ENCODE results near the gene GPX3.

The GPX3 gene

DNA sequence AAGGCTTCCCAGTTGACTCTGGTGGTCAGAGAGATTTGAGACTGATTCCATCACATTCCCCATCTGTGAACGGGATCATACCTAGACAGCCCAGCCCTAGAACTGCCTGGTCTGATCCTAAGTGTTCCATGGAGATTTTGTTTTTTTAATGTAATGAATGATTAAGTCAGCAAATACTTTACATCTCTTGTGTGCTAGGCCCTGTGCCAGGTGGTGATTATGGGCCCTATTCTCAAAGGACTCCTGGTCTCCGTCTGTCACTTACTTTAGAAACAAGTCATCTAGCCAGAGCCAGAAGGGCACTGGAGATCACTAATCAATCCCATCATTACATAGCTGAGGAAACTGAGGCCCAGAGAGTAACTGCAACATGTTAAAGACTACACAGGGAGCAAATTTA lies 1.1 kb upstream of the GPX3 start:
- TF ChIP-seq, protein P1, sequence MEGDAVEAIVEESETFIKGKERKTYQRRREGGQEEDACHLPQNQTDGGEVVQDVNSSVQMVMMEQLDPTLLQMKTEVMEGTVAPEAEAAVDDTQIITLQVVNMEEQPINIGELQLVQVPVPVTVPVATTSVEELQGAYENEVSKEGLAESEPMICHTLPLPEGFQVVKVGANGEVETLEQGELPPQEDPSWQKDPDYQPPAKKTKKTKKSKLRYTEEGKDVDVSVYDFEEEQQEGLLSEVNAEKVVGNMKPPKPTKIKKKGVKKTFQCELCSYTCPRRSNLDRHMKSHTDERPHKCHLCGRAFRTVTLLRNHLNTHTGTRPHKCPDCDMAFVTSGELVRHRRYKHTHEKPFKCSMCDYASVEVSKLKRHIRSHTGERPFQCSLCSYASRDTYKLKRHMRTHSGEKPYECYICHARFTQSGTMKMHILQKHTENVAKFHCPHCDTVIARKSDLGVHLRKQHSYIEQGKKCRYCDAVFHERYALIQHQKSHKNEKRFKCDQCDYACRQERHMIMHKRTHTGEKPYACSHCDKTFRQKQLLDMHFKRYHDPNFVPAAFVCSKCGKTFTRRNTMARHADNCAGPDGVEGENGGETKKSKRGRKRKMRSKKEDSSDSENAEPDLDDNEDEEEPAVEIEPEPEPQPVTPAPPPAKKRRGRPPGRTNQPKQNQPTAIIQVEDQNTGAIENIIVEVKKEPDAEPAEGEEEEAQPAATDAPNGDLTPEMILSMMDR (IDR thresholded peaks at IDR 0.05; ENCODE audit: control insufficient read depth, extremely low read depth, insufficient read depth) = no peak
- H3K4me3 ChIP-seq (ENCODE audit: low read depth, low read length) = no peak overlapping the region
- DNase-seq (ENCODE audit: low read depth) = no peak

GRCh38 chr5:151021746-151022145 lies 1.4 kb downstream of the GPX3 start:
- DNase-seq (ENCODE audit: low read depth) = no peak
- no peak overlapping the region for H3K4me3 ChIP-seq (ENCODE audit: low read depth, low read length)
- TF ChIP-seq, protein P1 (IDR thresholded peaks at IDR 0.05; ENCODE audit: control insufficient read depth, extremely low read depth, insufficient read depth) = no peak

- TF ChIP-seq, protein P1 (IDR thresholded peaks at IDR 0.05; ENCODE audit: control insufficient read depth, extremely low read depth, insufficient read depth) = no peak
- no peak for DNase-seq (ENCODE audit: low read depth)
- no peak overlapping the region for H3K4me3 ChIP-seq (ENCODE audit: low read depth, low read length)
Measured at GRCh38 chr5:151022511-151023018, 2.2 kb downstream of the GPX3 start.

DNA sequence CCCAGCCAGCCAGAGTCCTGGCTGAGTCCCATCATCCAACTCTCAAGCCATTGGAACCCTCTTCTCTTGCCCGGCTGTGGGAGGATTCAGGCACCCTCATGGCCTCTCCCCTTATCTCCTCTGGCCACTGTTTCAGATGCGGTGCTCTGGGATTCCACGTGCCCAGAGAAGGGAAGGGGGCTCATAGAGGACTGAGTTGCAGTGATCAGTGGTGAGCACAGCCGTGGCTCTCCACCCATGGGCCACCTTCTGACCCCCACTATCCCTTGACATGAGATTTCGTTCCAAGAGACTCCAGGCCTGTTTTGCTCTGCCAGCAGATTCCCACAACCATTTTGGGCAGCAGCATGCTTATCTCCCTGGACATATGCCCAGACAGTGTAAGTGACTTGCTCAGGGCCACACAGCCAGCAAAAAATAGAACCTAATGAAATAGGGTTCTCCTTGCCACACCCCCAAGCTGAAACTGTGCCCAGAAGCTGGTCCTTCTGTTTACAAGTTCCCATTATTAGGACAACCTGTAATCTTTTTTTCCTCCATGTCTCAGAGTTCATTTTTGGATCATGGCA lies 2.7 kb downstream of the GPX3 start:
- TF ChIP-seq, protein P1 (IDR thresholded peaks at IDR 0.05; ENCODE audit: control insufficient read depth, extremely low read depth, insufficient read depth) = no peak
- peak; percentile 94 for DNase-seq (ENCODE audit: low read depth)
- H3K4me3 ChIP-seq (ENCODE audit: low read depth, low read length) = no peak overlapping the region

- H3K4me3 ChIP-seq (ENCODE audit: low read depth, low read length) = no peak overlapping the region
- DNase-seq (ENCODE audit: low read depth) = peak; percentile 82
- TF ChIP-seq, protein P1 (IDR thresholded peaks at IDR 0.05; ENCODE audit: control insufficient read depth, extremely low read depth, insufficient read depth) = no peak
Measured at GRCh38 chr5:151023651-151024050, 3.3 kb downstream of the GPX3 start.

DNA sequence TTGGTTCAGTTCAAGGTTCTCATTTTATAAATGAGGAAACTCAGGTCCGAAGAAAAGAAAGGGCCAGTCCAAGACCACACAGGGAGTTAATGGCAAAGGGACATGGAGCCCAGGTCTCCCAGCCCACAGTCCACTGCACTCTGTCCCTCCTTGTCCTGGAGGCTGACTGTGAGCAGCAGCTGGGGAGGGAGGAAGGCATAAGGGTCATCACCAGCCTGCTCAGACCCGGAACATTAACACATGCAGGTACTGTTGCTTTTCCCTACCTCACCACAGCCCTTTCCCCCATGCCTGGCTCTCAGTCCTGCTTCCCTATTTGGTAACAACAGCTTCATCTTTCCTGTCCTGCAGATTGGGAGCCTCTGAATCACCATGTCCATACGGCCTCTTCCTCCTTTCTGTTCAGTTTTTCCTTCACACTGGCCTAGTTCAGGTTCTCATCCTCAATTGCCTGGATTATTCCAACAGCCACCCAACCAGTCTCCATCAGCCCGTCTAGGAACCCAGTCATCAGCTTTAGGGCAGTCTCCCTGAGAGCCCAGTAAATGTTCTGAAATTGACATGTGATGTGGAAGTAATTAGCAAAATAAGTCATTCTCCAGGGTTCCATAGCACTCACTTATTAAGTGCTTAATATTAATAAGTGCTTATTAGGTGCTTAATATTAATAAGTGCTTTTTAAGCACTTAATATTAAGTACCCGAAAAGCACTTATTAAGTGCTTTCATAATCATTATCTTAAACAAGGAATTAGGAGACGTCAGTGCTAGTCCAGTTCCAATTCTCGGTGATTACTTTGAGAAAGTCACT lies 4.3 kb downstream of the GPX3 start:
- TF ChIP-seq, protein P1 (IDR thresholded peaks at IDR 0.05; ENCODE audit: control insufficient read depth, extremely low read depth, insufficient read depth) = no peak
- no peak for DNase-seq (ENCODE audit: low read depth)

More for the DNA sequence above, 4.3 kb downstream of the GPX3 start:
- H3K4me3 ChIP-seq (ENCODE audit: low read depth, low read length) = no peak overlapping the region

Data from LNCaP clone FGC (cell line).